ENCODE measurements around the gene MYO7B. TPM values are rescaled to one million over a fixed set of nuclear protein-coding genes. Genes with fewer than 3 reads are reported as not detected.

MYO7B gene
- total RNA-seq, 2 experiments from 2014 or later: 0.65 to 1.2 TPM

- ChIA-PET POLR2A (no interaction called here), CTCF (interaction anchor here (1.1 kb wide), 1 partner anchor 31 kb away, joined by 3 read pairs; no protein-coding TSS in a partner anchor)
- Mint-ChIP-seq H3K4me1 (ENCODE audit: low read depth) (peaks cover 4% of the 10 kb centered on the region), H3K4me3 (no peak overlapping the region), H3K9me3 (no peaks in the 10 kb centered on the region), H3K27me3 (no peaks in the 10 kb centered on the region), H3K27ac (no peak overlapping the region), H3K36me3 (ENCODE audit: low read depth) (no peaks in the 10 kb centered on the region)
- intact Hi-C loops (cut with micrococcal nuclease): no loop called here
- DNase-seq: no peak
- ATAC-seq: no peak
- TF ChIP-seq CTCF (IDR thresholded peaks at IDR 0.05): no peak
Observed at GRCh38 chr2:127532296-127532695, 3.2 kb upstream of the MYO7B start.

GRCh38 chr2:127535918-127536317 is 435 bp downstream of the MYO7B start:
- Mint-ChIP-seq H3K27ac (no peak overlapping the region), H3K9me3 (no peaks in the 10 kb centered on the region), H3K27me3 (peaks cover 2% of the 10 kb centered on the region), H3K36me3 (ENCODE audit: low read depth) (no peaks in the 10 kb centered on the region), H3K4me3 (no peak overlapping the region), H3K4me1 (ENCODE audit: low read depth) (no peaks in the 10 kb centered on the region)
- no peak for TF ChIP-seq CTCF (IDR thresholded peaks at IDR 0.05)
- ChIA-PET POLR2A (no interaction called here), CTCF (no interaction called here)
- ATAC-seq (no peak), DNase-seq (no peak)
- intact Hi-C loops (cut with micrococcal nuclease): no loop called here

GRCh38 chr2:127536707-127537541 is 1.4 kb downstream of the MYO7B start:
- TF ChIP-seq CTCF (IDR thresholded peaks at IDR 0.05): no peak
- Mint-ChIP-seq H3K36me3 (ENCODE audit: low read depth) (no peaks in the 10 kb centered on the region), H3K4me1 (ENCODE audit: low read depth) (no peaks in the 10 kb centered on the region), H3K4me3 (no peak overlapping the region), H3K27me3 (peaks cover 2% of the 10 kb centered on the region), H3K9me3 (no peaks in the 10 kb centered on the region), H3K27ac (no peak overlapping the region)
- ChIA-PET CTCF (no interaction called here), POLR2A (interaction anchor here (1.2 kb wide), 1 partner anchor 10 kb away, joined by 5 read pairs; the partner anchor contains the start of gene IWS1)
- DNase-seq: no peak
- intact Hi-C loops (cut with micrococcal nuclease): no loop called here
- no peak for ATAC-seq

- H3K9me3 Mint-ChIP-seq: no peaks in the 10 kb centered on the region
- ATAC-seq (no peak), DNase-seq (no peak)
- intact Hi-C loops (cut with micrococcal nuclease): no loop called here
- CTCF ChIA-PET: interaction anchor here (0.7 kb wide), 1 partner anchor 54 kb away, joined by 3 read pairs; no protein-coding TSS in a partner anchor
- POLR2A ChIA-PET: interaction anchor here (1.2 kb wide), 1 partner anchor 11 kb away, joined by 5 read pairs; the partner anchor contains the start of gene IWS1
- H3K27ac Mint-ChIP-seq: no peak overlapping the region
- no peak for TF ChIP-seq CTCF (IDR thresholded peaks at IDR 0.05)
- no peak overlapping the region for H3K4me3 Mint-ChIP-seq
- H3K36me3 Mint-ChIP-seq (ENCODE audit: low read depth): no peaks in the 10 kb centered on the region
- H3K27me3 Mint-ChIP-seq: peaks cover 2% of the 10 kb centered on the region
- H3K4me1 Mint-ChIP-seq (ENCODE audit: low read depth): no peaks in the 10 kb centered on the region
Observed at GRCh38 chr2:127537644-127538043, 2.2 kb downstream of the MYO7B start.

GRCh38 chr2:127541809-127542208 is 6.3 kb downstream of the MYO7B start:
- CTCF ChIA-PET: no interaction called here
- DNase-seq: no peak
- no peaks in the 10 kb centered on the region for H3K36me3 Mint-ChIP-seq (ENCODE audit: low read depth)
- no peaks in the 10 kb centered on the region for H3K4me1 Mint-ChIP-seq (ENCODE audit: low read depth)
- peaks cover 4% of the 10 kb centered on the region for H3K27me3 Mint-ChIP-seq
- H3K27ac Mint-ChIP-seq: no peak overlapping the region
- intact Hi-C loops (cut with micrococcal nuclease): no loop called here
- POLR2A ChIA-PET: no interaction called here
- TF ChIP-seq CTCF (IDR thresholded peaks at IDR 0.05): no peak
- H3K9me3 Mint-ChIP-seq: no peaks in the 10 kb centered on the region
- H3K4me3 Mint-ChIP-seq: no peak overlapping the region
- ATAC-seq: no peak
